ENCODE measurements around the gene TMEM259.
A peak's percentile ranks its signal among the peaks of the same experiment; 100 is the strongest.

TMEM259 gene

GRCh38 chr19:1064661-1065605, 44.0 kb upstream of the TMEM259 start:
- peak overlapping the region; percentile 62 for H2AFZ ChIP-seq
- no peaks in the 10 kb centered on the region for H3K79me2 ChIP-seq
- no peak overlapping the region for H3K4me3 ChIP-seq (ENCODE audit: low read depth, low read length)
- H3K9ac ChIP-seq: no peak overlapping the region
- no peaks in the 10 kb centered on the region for H3K36me3 ChIP-seq (ENCODE audit: control insufficient read depth, insufficient read depth, low read length)
- H3K9me3 ChIP-seq (ENCODE audit: control insufficient read depth, low read length): no peaks in the 10 kb centered on the region
- TF ChIP-seq CTCF (IDR thresholded peaks at IDR 0.05): peak; percentile 79
- H3K4me1 ChIP-seq: peaks cover 2% of the 10 kb centered on the region
- H3K27ac ChIP-seq: no peak overlapping the region
- H3K27me3 ChIP-seq (ENCODE audit: control insufficient read depth, insufficient read depth, low read length): peaks cover 7% of the 10 kb centered on the region
- H3K4me2 ChIP-seq (ENCODE audit: low read length): peak overlapping the region; percentile 40

GRCh38 chr19:1063909-1064660, 43.2 kb upstream of the TMEM259 start:
- no peaks in the 10 kb centered on the region for H3K79me2 ChIP-seq
- no peak overlapping the region for H2AFZ ChIP-seq
- no peak overlapping the region for H3K4me2 ChIP-seq (ENCODE audit: low read length)
- no peak overlapping the region for H3K9ac ChIP-seq
- no peaks in the 10 kb centered on the region for H3K9me3 ChIP-seq (ENCODE audit: control insufficient read depth, low read length)
- H3K4me1 ChIP-seq: peaks cover 2% of the 10 kb centered on the region
- H3K27ac ChIP-seq: no peak overlapping the region
- TF ChIP-seq CTCF (IDR thresholded peaks at IDR 0.05): no peak
- no peaks in the 10 kb centered on the region for H3K36me3 ChIP-seq (ENCODE audit: control insufficient read depth, insufficient read depth, low read length)
- H3K27me3 ChIP-seq (ENCODE audit: control insufficient read depth, insufficient read depth, low read length): peaks cover 7% of the 10 kb centered on the region
- H3K4me3 ChIP-seq (ENCODE audit: low read depth, low read length): no peak overlapping the region

GRCh38 chr19:1063030-1063908, 42.3 kb upstream of the TMEM259 start:
- no peak overlapping the region for H2AFZ ChIP-seq
- TF ChIP-seq CTCF (IDR thresholded peaks at IDR 0.05): no peak
- no peak overlapping the region for H3K27ac ChIP-seq
- no peak overlapping the region for H3K9ac ChIP-seq
- H3K4me2 ChIP-seq (ENCODE audit: low read length): no peak overlapping the region
- no peaks in the 10 kb centered on the region for H3K36me3 ChIP-seq (ENCODE audit: control insufficient read depth, insufficient read depth, low read length)
- peaks cover 7% of the 10 kb centered on the region for H3K27me3 ChIP-seq (ENCODE audit: control insufficient read depth, insufficient read depth, low read length)
- H3K4me1 ChIP-seq: peaks cover 2% of the 10 kb centered on the region
- H3K79me2 ChIP-seq: no peaks in the 10 kb centered on the region
- no peaks in the 10 kb centered on the region for H3K9me3 ChIP-seq (ENCODE audit: control insufficient read depth, low read length)
- H3K4me3 ChIP-seq (ENCODE audit: low read depth, low read length): no peak overlapping the region

- Histone ChIP-seq H3K36me3 (ENCODE audit: control insufficient read depth, insufficient read depth, low read length) (no peaks in the 10 kb centered on the region), H3K4me2 (ENCODE audit: low read length) (no peak overlapping the region), H3K79me2 (no peaks in the 10 kb centered on the region), H3K4me3 (ENCODE audit: low read depth, low read length) (no peak overlapping the region), H3K27ac (no peak overlapping the region), H3K9ac (no peak overlapping the region), H3K27me3 (ENCODE audit: control insufficient read depth, insufficient read depth, low read length) (peaks cover 5% of the 10 kb centered on the region), H3K9me3 (ENCODE audit: control insufficient read depth, low read length) (no peaks in the 10 kb centered on the region), H2AFZ (no peak overlapping the region), H3K4me1 (peaks cover 2% of the 10 kb centered on the region)
- no peak for TF ChIP-seq CTCF (IDR thresholded peaks at IDR 0.05)
Observed at GRCh38 chr19:1062387-1063029, 41.6 kb upstream of the TMEM259 start.
